HG02678 (cell line): ENCODE results near the gene ACER3.
"Not testable (repeated sequence)": the region's sequence is repeated elsewhere in the genome, so short reads cannot be mapped to it uniquely, and the experiment has no call there.

Source experiments
- ATAC-seq: cut with Tn5 transposase; IDR thresholded peaks from one replicate; pipeline ENCODE4 v1.9.1; 2021; ENCODE audit warnings: mild to moderate bottlenecking, moderate library complexity; ENCODE audit not compliant: unreplicated experiment

Gene ACER3

DNA sequence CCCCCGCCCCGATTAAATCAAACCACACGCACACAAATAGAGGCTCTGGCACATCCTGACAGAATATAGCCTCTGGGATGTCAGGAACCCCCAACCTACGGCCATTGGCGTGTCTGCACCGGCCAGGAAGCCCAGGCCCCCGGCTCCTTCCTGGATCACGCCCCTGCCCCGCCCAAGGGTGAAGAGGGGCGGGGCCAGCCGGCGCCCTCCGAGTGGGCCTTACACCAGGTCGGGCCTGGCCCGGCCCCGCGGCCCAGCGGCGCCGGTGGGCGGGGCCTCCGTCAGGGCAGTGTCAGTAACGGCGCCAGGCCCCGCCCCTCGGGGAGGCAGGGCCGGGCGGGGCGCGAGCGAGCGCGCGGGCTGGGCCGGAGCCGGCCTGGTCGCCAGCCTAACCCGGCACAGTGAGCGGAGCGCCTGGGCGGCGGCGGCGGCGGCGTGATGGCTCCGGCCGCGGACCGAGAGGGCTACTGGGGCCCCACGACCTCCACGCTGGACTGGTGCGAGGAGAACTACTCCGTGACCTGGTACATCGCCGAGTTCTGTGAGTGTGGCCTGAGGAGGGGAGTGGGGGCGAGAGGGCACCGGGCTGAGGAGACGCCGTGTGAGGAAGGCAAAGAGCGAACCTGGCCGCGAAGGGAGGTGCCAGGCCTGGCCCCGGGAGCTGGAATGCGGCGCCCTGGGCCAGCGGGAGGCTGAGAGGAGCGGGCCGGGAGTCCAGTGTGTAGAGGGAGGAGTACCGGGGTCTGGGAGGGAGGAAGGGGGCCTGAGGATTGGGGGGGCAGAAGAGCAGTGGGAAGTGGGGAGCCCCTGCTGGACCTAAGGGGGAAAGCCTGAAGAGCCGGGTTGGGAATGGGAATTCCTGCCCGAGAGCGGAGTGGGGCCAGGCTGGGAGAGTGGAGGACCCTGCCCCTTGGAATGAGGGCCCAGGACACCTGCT lies at the start of gene ACER3:
TSS of gene ACER3 (plus strand) at position 380 of the 937 bp plus-strand sequence. CDS start at position 439, 59 bp downstream.
- ATAC-seq, result peak; percentile 98

DNA sequence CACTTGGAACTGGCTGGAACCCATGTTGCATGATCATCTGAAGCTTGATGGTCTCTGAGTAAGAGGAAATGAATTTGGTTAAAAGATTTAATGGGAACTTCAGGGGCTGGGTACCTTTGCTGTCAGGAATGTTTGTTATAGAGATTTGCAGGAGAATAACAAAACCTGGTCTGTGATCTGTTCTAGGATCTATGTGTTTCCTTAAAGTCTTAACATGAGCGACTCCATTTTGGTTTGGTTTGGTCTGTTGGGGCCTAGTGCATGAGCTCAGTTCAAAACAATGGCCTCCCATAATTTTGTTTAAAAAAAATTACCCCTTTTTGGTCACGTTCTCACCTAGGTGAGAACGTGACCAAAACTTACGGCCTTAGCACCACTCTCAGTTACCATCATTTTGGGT lies 49.5 kb upstream of the ACER3 start:
- no peak for ATAC-seq

DNA sequence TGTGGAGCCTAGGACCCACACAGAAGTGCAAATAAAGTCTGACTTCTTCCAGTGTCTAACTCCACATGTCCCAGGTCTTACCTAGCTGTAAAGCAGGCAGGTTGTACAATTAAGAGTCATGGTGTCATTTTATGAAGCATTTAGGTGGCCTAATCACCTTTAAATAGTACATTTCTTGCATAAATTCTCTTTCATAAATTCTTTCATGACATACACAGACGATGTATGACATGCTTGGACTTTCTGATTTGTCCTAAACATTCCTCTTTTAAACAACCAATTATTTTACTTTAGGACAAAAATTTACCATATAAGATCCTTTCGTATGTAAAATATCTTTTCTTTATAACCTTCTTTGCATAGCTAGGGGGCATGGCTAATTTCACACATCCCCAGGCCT lies 46.3 kb upstream of the ACER3 start:
- no peak for ATAC-seq

DNA sequence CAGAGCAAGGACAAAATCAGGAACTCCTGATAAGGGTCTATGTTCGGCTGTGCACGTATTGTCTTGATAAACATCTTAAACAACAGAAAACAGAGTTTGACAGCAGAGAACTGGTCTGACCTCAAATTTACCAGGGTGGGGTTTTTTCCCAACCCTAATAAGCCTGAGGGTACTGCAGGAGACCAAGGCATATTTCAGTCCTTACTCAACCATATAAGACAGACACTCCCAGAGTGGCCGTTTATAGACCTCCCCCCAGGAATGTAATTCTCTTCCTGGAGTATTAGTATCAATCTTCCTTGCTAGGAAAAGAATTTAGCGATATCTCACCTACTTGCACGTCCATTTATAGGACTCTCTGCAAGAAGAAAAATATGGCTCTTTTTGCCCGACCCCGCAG lies 45.0 kb upstream of the ACER3 start:
- ATAC-seq, result not testable (repeated sequence)

DNA sequence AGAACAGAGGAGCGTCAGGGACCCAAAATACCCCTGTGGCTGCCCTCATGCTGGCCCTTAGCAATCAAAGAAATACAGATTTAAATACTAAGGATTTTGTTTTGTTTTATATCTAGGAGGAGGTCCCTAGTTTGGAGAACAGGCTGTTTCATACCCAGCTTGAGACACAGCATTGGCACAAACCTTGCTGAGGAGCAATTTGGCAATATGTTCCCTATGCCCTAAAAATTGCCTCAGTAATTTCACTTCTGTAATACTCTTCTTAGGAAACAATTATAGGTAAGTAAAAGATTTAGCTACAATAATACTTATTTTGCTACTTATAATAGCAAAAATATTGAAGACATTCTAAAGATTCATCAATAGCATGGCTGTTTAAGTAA lies 40.5 kb upstream of the ACER3 start:
- no peak for ATAC-seq

DNA sequence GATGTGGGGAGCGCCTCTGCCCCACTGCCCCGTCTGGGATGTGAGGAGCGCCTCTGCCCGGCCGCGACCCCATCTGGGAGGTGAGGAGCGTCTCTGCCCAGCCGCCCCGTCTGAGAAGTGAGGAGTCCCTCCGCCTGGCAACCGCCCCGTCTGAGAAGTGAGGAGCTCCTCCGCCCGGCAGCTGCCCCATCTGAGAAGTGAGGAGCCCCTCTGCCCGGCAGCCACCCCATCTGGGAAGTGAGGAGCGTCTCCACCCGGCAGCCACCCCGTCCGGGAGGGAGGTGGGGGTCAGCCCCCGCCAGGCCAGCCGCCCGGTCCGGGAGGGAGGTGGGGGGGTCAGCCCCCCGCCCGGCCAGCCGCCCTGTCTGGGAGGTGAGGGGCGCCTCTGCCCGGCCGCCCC lies 39.3 kb upstream of the ACER3 start:
- ATAC-seq, result not testable (repeated sequence)

DNA sequence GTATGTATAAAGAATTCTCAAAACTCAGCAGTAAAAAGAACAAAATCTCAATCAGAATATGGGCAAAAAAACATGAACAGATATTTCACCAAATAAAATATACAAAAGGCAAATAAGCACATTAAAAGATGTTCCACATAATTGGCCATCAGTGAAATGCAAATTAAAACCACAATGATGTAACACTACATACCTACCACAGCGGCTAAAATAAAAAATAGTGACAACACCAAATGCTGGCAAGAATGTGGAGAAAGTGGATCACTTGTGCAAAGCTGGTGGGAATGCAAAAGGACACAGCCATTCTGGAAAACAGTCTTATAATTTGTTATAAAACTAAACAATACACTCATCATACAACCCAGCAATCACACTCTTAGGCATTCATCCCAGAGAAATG lies 38.3 kb upstream of the ACER3 start:
- no peak for ATAC-seq

DNA sequence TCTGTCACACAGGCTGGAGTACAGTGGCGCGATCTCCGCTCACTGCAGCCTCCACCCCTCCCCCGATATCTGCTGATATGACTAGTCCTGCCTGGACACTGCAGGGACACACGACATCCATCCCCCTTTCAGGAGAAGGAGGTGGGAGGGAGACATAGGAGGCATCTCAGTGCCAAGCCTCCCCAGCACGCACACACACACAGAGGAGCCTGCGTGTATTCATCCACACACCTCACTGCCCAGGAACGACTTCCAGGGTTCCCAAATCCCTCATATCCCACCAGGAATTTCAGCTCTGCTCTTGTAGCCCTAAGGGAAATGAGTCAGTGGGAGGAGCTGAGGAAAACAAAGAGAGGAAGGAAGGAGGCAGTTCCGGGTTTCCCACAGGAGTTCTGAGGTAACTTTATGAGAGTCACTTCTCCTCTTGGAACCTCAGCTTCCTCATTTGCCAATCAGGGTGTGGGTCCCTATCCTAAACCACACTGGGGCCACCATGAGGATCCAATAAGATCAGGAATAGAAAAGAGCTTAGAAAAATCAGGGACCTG lies 37.2 kb upstream of the ACER3 start:
- no peak for ATAC-seq

DNA sequence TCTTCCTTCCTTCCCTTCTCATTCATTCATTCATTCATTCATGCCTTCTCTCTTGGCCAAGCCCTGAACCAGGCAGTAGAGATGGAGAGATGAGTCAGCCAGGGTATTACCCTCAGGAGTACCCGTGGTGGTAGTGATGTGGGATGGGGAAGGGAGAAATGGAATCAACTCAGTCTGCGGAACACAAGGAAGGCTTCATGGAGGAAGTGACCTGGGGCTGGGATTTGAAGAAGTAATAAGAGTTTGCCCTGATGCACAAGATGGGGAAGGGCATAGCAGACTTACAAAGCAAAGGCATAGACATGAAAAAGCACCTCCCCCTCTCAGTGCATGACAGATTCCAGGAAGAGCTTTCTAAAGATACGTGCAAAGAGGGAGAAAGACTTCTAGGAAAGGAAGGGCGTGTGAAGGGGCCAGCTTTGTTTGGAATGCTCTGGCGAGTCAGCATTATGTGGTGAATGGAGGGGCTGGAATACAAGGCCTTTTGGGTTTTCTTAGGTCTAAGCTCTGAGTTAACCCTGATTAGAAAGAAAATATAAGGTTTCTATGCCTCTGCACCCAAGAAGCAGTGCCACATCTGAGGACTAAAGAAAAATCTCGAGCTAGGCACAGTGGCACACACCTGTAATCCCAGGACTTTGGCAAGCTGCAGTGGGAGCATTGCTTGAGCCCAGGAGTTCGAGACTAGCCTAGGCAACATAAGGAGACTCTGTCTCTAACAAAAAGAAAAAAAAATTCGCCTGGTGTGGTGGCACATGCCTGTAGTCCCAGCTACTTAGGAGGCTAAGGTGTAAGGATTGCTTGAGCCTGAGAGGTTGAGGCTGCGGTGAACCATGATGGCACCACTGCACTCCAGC lies 36.4 kb upstream of the ACER3 start:
- ATAC-seq, result no peak

DNA sequence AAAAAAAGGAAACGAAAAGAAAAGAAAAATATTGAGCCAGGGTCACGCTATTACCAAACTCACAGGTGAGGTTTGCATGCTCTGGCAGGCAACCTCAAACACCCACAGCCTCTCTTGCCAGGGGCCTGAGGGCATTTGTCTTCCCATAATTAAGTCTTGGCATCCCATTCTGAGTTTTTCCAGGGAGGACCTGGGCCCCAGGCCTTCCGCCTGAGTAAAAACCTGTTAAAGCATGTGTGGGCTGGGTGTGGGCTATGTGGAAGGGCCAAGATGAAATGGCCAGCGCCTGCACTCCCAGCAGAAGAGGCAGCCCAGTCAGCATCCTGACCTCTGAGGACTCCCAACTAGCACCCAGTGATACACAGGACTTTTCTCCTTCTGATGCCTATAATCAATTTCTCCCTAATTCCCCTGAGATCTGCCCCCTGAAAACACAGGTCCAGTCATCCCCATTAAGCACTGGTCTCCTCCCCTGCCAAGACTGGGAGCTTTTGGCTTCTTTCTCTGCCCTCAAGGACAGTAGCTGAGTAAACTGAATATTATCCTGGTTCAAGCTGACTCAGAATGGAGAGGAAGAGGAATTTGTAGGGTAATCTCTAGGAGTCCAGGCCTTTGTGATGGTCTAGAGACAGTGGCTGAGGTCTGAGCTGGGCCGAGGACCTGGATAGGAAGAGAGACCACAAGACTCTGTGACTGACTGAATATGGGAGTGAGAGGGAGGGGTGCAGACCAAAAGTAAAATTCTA lies 35.6 kb upstream of the ACER3 start:
- ATAC-seq, result no peak

DNA sequence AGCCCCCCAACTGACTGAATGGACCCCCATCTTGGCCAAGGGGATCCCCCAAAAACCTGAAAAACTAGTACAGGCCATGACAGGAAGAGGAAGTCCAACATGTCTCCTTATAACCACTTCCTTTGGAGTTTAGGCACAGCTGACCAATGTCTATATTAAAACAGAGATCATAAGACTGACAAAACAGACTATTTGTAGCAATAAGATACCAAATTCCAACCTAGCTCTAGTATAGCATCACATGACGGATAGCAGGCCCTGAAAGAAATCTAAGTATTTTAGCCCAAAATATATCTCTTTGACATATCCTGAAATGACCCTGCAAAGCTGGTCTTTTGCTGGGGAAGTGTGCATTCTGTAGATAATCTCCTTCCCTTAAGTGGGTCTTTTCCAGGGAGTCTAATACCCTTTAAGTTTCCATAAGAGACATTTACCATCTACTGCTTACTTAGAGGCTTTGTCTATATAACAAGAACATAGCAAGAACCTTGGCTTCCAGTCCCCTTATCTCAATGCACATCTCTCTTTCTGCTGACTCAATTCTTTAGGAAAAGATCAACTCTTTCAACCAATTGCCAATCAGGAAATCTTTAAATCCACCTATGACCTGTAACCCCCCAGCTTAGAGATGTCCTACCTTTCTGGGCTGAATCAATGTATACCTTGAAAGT lies 34.9 kb upstream of the ACER3 start:
- ATAC-seq, result no peak

DNA sequence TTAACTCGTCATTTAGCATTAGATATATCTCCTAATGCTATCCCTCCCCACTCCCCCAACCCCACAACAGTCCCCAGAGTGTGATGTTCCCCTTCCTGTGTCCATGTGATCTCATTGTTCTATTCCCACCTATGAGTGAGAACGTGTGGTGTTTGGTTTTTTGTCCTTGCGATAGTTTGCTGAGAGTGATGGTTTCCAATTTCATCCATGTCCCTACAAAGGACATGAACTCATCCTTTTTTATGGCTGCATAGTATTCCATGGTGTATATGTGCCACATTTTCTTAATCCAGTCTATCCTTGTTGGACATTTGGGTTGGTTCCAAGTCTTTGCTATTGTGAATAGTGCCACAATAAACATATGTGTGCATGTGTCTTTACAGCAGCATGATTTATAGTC lies 34.2 kb upstream of the ACER3 start:
- ATAC-seq, result not testable (repeated sequence)

DNA sequence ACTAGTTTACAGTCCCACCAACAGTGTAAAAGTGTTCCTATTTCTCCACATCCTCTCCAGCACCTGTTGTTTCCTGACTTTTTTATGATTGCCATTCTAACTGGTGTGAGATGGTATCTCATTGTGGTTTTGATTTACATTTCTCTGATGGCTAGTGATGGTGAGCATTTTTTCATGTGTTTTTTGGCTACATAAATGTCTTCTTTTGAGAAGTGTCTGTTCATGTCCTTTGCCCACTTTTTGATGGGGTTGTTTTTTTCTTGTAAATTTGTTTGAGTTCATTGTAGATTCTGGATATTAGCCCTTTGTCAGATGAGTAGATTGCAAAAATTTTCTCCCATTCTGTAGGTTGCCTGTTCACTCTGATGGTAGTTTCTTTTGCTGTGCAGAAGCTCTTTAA lies 33.7 kb upstream of the ACER3 start:
- ATAC-seq, result not testable (repeated sequence)

DNA sequence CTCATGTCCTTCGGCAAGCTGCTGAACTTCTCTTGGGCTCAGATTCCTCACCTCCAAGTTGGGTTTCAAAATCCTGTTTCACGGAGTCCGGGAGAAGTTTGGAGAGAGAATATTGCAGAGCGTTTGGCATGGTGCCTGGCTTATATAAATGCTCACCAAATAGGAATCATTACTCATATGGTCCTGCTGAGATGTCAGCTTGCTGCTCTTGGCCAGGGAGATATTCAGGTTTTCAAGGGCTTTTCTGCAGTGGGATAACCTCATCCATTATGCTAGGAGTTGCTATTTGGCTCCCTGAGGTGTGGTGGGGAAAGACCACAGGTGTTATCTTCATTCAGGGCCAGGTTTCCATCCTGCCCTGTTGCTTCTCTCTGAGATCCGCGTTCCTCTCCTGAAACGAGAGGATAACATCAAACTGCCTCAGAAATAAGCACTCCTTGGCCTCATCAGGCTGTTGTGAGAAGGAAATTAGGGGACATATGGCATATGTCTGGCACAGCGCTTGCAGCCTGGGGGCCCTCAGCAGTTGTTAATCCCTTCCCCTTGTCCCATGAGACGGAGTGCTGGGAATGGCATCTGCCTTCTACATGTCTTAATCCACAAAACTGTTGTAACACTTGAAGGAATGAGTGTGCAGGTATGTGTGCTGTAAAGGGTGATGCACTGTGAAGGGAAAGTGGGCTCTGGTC lies 29.9 kb upstream of the ACER3 start:
- ATAC-seq, result no peak

DNA sequence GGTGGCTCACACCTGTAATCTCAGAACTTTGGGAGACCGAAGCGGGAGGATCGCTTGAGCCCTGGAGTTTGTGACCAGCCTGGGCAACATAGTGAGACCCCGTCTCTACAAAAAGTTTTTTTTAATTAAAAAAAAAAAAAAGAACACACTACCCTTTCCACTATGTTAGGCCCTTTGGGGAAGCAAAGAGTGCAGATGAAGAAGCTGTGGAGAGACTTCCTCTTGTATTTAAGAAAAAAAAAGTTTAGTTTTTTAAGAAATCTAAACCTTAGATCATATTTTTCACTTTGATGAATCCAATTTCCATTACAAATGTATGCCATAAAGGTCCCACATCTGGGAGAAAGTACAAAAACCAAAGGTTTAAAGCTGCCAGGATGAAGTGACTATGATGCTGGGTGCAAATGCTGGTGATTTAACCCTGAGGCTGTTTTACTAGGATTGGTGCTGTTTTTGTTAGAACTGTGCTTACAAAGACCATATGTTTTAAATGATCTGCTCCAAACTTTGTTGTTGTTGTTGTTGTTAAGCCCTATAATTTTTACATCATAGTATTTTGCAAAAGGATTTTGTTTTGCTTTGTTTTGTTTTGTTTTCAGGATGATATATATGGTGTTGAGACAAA lies 28.9 kb upstream of the ACER3 start:
- no peak for ATAC-seq

DNA sequence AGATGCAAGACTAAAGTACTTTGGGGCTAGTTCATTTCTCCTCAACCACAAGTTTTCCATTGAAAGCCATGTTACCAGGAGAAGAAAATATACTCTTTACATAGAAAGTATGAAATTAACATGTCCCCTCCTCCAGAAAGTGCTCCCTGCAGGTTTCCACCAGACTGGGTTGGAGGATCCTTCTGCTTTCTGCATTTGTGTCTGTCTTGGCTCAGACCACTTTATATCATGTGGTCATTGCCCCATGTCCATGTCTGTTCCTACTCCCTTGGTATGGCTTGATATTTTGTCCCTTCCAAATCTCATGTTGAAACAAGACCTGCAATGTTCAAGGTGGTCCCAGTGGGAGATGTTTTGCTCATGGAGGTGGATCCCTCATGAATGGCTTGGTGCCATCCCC lies 28.4 kb upstream of the ACER3 start:
- no peak for ATAC-seq

DNA sequence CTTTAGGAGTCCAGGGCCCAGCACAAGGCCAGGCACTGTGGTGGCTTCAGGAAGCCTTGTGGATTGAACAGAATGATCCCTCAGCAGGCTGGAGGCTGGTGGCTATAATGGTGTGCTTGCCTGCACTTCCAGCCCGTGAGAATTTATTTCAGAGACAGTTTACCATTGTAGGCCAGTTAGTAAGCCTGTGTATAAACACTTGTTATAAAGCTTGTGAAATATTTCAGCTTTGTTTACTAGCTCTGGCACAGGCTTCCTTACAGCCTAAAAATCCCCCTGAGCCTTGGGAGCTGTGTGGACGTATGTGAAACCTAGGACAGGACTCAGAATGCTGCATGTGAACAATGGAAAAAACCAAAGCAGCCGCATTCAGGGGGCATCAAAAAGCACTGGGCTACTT lies 26.6 kb upstream of the ACER3 start:
- ATAC-seq, result no peak

DNA sequence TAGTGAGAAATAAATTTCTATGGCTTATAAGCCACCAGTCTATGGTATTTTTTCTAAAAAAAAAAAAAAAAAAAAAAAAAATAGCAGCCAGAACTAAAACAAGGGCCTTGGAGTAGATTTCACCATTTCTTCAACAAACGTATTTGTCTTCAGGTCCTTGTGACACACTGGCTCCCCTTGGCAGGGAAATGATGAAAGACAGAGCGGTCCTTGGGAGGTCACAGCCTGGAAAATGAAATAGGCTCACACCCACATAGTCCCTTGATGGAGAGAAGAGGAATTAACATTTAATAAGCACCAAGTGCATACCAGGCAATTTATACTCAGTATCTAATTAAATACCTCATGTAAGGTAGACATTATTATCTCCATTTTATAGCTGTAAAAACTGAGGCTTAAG lies 25.7 kb upstream of the ACER3 start:
- no peak for ATAC-seq

DNA sequence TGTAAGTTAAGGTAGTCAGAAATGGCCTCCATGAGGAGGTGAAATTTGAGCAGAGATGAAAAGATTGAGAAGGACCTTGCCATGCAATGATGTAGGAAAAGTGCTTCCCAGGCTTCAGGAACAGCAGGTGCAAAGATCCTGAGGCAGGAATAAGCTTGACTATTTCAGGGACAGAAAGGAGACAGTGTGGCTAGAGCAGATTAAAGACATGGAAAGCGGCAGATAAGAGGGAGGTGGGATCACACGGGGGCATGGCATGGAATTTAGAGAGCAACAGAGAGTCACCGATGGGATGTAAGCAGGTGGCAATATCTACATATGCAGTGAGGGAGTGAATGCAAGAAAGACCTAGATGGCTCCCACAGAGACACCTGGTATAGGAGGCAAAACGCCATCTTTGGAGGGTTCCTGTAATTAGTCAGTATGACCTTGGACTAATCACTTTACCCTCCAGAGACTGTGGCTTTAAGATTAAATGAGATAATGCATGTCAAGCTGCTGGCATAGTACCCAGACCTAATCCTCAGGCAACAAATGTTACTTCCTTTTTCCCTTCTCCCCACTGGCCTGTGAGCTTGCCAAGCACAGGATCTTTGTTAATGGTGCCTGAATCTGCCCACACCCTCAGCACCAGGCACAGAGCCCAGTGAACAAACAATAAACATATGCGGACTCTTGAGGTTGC lies 24.6 kb upstream of the ACER3 start:
- ATAC-seq, result no peak
